ENCODE measurements around the gene HCAR1.
"Not testable (repeated sequence)": the region's sequence is repeated elsewhere in the genome, so short reads cannot be mapped to it uniquely, and the experiment has no call there.

HCAR1 gene

DNA sequence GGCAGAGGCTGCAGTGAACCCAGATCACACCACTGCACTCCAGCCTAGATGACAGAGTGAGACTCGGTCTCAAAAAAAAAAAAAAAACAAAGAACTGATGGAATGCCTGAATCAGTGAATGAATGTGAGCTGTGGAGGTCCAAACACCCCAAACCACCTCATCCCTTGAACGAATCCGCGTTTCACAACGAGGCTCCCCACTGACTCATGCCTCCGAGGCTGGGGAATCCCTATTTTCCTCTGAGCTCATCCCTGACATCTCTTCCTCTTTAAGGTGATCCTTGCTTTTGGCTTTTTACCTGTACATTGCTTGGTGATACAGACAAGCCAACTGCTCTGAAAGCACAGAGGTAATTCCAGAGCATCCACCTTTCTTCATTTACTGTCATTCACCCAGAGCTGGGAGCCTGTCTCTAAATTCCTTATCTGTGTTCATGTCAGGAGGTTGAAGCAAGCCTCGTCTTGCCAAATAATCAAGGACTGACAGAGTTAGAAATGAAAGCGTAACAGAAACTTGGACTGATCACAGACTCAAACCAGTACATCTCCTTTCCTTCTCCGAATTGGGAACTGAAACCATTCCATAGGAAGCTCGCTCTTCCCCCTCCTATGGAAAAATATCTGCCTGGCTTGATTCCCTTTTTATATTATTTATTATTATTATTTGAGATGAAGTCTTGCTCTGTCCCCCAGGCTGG, 17.0 kb downstream of the HCAR1 start:
- H3K4me3 ChIP-seq (ENCODE audit: low read depth in 1 of 2, low read length in 2 of 2); H3K9me3 ChIP-seq (ENCODE audit: low read length); H3K27me3 ChIP-seq (ENCODE audit: control insufficient read depth in 1 of 2, insufficient read depth in 2 of 2, low read length in 2 of 2); H3K4me1 ChIP-seq (ENCODE audit: insufficient read depth, low read length); H3K27ac ChIP-seq (ENCODE audit: low read depth, low read length); H3K36me3 ChIP-seq (ENCODE audit: insufficient read depth, low read length); H3K9ac ChIP-seq (ENCODE audit: low read length): not testable (repeated sequence)

DNA sequence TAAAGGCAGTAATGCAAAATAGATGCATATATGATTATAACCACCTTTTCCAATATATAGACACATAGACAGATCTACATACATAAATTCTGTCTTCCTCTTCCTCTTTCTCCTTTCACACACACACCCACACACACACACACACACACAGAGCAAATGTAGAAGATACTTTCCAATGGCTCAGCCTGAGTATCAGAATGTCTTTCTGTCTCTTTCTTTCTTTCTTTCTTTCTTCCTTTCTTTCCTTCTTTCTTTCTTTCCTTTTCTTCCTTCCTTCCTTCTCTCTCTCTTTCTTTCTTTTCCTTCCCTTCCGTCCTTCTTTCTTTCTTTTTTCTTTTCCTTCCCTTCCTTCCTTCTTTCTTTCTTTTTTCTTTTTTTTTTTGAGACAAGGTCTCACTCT, 19.4 kb downstream of the HCAR1 start:
- not testable (repeated sequence) for H3K27me3 ChIP-seq (ENCODE audit: control insufficient read depth in 1 of 2, insufficient read depth in 2 of 2, low read length in 2 of 2); H3K9me3 ChIP-seq (ENCODE audit: low read length); H3K9ac ChIP-seq (ENCODE audit: low read length); H3K4me3 ChIP-seq (ENCODE audit: low read depth in 1 of 2, low read length in 2 of 2); H3K36me3 ChIP-seq (ENCODE audit: insufficient read depth, low read length); H3K27ac ChIP-seq (ENCODE audit: low read depth, low read length); H3K4me1 ChIP-seq (ENCODE audit: insufficient read depth, low read length)

DNA sequence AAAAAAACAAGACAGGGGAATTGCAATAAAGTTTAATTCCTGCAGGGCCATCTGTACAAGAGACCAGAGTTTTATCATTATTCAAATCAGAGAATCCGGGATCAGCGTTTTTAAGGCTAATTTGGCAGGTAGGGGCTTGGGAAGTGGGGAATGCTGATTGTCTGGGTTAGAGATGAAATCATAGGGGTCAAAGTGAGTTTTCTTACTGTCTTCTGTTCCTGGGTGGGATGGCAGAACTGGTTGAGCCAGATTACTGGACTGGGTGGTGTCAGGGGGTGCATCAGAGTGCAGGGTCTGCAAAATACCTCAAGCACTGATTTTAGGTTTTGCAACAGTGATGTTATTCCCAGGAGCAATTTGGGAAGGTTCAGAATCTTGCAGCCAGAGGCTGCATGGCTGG, 20.3 kb downstream of the HCAR1 start:
- not testable (repeated sequence) for H3K4me3 ChIP-seq (ENCODE audit: low read depth in 1 of 2, low read length in 2 of 2); H3K27ac ChIP-seq (ENCODE audit: low read depth, low read length); H3K27me3 ChIP-seq (ENCODE audit: control insufficient read depth in 1 of 2, insufficient read depth in 2 of 2, low read length in 2 of 2); H3K4me1 ChIP-seq (ENCODE audit: insufficient read depth, low read length); H3K9ac ChIP-seq (ENCODE audit: low read length); H3K36me3 ChIP-seq (ENCODE audit: insufficient read depth, low read length); H3K9me3 ChIP-seq (ENCODE audit: low read length)

DNA sequence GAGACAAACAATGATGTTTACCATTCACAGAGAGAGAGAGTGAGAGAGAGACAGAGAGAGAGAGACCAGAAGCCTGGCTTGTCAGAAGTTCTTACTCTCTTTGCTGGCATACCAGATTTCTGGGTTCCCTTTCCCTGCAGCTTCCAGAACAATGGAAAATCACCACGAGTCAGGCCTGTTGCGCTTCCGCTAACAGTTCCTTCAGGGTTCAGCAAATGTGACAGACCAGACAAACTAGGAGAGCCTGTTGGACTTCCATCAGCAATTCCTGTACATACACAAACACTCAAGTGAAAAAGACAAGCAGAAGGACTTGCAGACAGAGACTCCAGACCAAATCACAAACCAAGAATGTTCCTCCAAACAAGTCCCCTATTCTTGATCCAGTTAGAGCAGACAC, 21.4 kb downstream of the HCAR1 start:
- not testable (repeated sequence) for H3K36me3 ChIP-seq (ENCODE audit: insufficient read depth, low read length); H3K27me3 ChIP-seq (ENCODE audit: control insufficient read depth in 1 of 2, insufficient read depth in 2 of 2, low read length in 2 of 2); H3K4me1 ChIP-seq (ENCODE audit: insufficient read depth, low read length); H3K27ac ChIP-seq (ENCODE audit: low read depth, low read length); H3K9me3 ChIP-seq (ENCODE audit: low read length); H3K9ac ChIP-seq (ENCODE audit: low read length); H3K4me3 ChIP-seq (ENCODE audit: low read depth in 1 of 2, low read length in 2 of 2)

DNA sequence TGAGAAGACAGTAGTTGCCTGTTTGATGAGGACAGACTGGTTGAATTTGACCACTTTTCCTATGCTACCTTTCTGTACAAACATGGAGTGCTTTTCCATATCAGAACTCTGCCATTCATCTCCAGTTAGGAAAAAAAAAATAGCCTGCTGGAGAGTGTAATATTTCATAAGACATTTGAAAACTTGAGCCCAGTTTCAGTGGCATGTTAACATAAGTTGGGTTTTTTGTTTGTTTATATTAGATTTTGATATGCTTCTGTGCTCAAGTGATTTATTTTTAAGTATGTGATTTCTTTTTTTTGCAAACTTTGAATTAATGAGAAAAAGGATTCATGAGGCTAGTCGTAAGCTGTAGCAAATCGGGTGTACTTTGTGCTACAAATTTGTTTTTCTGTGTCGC, 26.8 kb downstream of the HCAR1 start:
- not testable (repeated sequence) for H3K36me3 ChIP-seq (ENCODE audit: insufficient read depth, low read length); H3K27me3 ChIP-seq (ENCODE audit: control insufficient read depth in 1 of 2, insufficient read depth in 2 of 2, low read length in 2 of 2); H3K4me3 ChIP-seq (ENCODE audit: low read depth in 1 of 2, low read length in 2 of 2); H3K27ac ChIP-seq (ENCODE audit: low read depth, low read length); H3K4me1 ChIP-seq (ENCODE audit: insufficient read depth, low read length); H3K9ac ChIP-seq (ENCODE audit: low read length); H3K9me3 ChIP-seq (ENCODE audit: low read length)

DNA sequence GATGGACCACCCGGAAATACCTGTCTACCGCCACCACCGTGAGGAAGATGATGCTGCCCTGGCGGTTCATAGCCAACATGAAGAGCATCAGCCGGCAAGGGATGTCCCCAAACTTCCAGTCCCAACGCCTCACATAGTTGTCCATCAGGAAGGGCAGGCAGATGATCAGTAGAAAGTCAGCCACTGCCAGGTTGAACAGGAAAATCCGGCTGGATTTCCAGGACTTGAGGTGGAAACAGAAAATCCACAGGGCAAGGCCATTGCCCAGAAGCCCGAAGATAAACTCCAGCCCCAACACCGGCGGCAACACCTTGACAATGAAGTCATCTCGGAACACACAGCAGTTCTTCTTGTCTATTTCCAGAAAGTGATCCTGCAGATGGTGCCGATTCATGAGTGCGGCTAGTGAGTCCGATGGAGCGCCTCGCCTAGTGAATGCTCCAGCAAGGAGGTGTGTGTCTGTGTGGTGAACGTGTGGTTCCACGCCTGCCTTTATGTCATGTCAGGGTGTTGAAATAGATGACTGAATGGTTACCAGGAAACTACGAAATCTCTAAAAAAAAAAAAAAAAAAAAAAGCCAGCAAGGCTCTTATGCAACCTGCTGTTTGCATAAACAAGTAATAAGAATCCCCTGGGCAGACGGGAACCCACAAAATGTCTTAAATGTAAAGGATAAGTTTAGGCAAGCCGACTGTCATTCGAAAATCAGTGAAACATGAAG, 27.6 kb downstream of the HCAR1 start, which contains the start of gene HCAR2:
HCAR2 (minus strand) TSS at position 468 of the 722 bp plus-strand sequence; CDS start at position 394, 74 bp downstream.
- not testable (repeated sequence) for H3K27ac ChIP-seq (ENCODE audit: low read depth, low read length); H3K36me3 ChIP-seq (ENCODE audit: insufficient read depth, low read length); H3K4me1 ChIP-seq (ENCODE audit: insufficient read depth, low read length); H3K9ac ChIP-seq (ENCODE audit: low read length); H3K4me3 ChIP-seq (ENCODE audit: low read depth in 1 of 2, low read length in 2 of 2); H3K9me3 ChIP-seq (ENCODE audit: low read length); H3K27me3 ChIP-seq (ENCODE audit: control insufficient read depth in 1 of 2, insufficient read depth in 2 of 2, low read length in 2 of 2)

DNA sequence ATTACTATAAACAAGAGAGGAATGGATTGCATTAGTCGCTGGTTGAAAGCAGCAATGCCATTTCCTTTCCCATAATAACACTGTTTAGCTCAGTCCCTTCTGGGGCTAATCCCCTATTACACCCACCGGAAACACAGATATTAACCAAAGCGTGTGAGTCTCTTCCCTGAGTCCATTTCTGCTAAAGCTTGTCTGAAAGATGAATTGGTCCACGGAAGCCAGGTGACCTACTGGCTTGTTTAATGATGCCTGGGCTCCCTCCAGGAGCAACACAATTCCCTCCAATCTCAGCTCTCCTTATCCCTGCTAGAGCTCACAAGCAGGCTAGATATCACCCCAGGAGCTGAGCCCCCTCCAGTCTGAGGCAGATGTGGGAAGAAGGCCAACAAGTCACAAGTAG, 29.2 kb downstream of the HCAR1 start:
- H3K4me3 ChIP-seq (ENCODE audit: low read depth in 1 of 2, low read length in 2 of 2); H3K9ac ChIP-seq (ENCODE audit: low read length); H3K9me3 ChIP-seq (ENCODE audit: low read length); H3K4me1 ChIP-seq (ENCODE audit: insufficient read depth, low read length); H3K27ac ChIP-seq (ENCODE audit: low read depth, low read length); H3K36me3 ChIP-seq (ENCODE audit: insufficient read depth, low read length); H3K27me3 ChIP-seq (ENCODE audit: control insufficient read depth in 1 of 2, insufficient read depth in 2 of 2, low read length in 2 of 2): not testable (repeated sequence)

DNA sequence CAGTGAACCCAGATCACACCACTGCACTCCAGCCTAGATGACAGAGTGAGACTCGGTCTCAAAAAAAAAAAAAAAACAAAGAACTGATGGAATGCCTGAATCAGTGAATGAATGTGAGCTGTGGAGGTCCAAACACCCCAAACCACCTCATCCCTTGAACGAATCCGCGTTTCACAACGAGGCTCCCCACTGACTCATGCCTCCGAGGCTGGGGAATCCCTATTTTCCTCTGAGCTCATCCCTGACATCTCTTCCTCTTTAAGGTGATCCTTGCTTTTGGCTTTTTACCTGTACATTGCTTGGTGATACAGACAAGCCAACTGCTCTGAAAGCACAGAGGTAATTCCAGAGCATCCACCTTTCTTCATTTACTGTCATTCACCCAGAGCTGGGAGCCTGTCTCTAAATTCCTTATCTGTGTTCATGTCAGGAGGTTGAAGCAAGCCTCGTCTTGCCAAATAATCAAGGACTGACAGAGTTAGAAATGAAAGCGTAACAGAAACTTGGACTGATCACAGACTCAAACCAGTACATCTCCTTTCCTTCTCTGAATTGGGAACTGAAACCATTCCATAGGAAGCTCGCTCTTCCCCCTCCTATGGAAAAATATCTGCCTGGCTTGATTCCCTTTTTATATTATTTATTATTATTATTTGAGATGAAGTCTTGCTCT, 30.5 kb downstream of the HCAR1 start:
- not testable (repeated sequence) for H3K27ac ChIP-seq (ENCODE audit: low read depth, low read length); H3K27me3 ChIP-seq (ENCODE audit: control insufficient read depth in 1 of 2, insufficient read depth in 2 of 2, low read length in 2 of 2); H3K4me1 ChIP-seq (ENCODE audit: insufficient read depth, low read length)

DNA sequence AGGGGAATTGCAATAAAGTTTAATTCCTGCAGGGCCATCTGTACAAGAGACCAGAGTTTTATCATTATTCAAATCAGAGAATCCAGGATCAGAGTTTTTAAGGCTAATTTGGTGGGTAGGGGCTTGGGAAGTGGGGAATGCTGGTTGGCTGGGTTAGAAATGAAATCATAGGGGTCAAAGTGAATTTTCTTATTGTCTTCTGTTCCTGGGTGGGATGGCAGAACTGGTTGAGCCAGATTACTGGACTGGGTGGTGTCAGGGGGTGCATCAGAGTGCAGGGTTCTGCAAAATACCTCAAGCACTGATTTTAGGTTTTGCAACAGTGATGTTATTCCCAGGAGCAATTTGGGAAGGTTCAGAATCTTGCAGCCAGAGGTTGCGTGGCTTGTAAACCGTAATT, 33.7 kb downstream of the HCAR1 start:
- H3K9ac ChIP-seq (ENCODE audit: low read length); H3K9me3 ChIP-seq (ENCODE audit: low read length); H3K27me3 ChIP-seq (ENCODE audit: control insufficient read depth in 1 of 2, insufficient read depth in 2 of 2, low read length in 2 of 2); H3K4me1 ChIP-seq (ENCODE audit: insufficient read depth, low read length); H3K4me3 ChIP-seq (ENCODE audit: low read depth in 1 of 2, low read length in 2 of 2); H3K27ac ChIP-seq (ENCODE audit: low read depth, low read length); H3K36me3 ChIP-seq (ENCODE audit: insufficient read depth, low read length): not testable (repeated sequence)

More for the DNA sequence above, 30.5 kb downstream of the HCAR1 start:
- H3K4me3 ChIP-seq (ENCODE audit: low read depth in 1 of 2, low read length in 2 of 2); H3K9ac ChIP-seq (ENCODE audit: low read length); H3K36me3 ChIP-seq (ENCODE audit: insufficient read depth, low read length); H3K9me3 ChIP-seq (ENCODE audit: low read length): not testable (repeated sequence)

DNA sequence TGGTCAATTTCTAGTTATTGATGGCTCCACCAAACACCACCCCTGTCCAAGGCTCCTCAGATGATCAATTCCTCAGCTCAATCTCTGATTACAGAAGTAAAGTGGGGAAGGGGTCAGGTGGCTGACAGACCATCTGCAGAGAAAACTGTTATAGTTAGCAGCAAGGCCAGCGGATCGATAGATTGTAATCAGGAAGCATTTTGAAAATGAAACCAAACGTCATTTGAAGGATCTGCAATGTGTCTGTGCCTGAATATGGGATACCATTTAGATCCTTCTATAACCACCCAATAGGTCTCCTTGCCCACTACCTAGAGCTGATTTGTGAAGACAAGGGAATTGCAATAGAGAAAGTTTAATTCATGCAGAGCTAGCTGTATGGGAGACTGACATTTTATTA, 39.1 kb downstream of the HCAR1 start:
- H3K27ac ChIP-seq (ENCODE audit: low read depth, low read length): no peak overlapping the region
- H3K36me3 ChIP-seq (ENCODE audit: insufficient read depth, low read length): no peaks in the 10 kb centered on the region
- no peaks in the 10 kb centered on the region for H3K9me3 ChIP-seq (ENCODE audit: low read length)
- H3K9ac ChIP-seq (ENCODE audit: low read length): no peak overlapping the region
- no peaks in the 10 kb centered on the region for H3K4me1 ChIP-seq (ENCODE audit: insufficient read depth, low read length)
- no peak overlapping the region for H3K4me3 ChIP-seq (ENCODE audit: low read depth in 1 of 2, low read length in 2 of 2)
- no peaks in the 10 kb centered on the region for H3K27me3 ChIP-seq (ENCODE audit: control insufficient read depth in 1 of 2, insufficient read depth in 2 of 2, low read length in 2 of 2)

DNA sequence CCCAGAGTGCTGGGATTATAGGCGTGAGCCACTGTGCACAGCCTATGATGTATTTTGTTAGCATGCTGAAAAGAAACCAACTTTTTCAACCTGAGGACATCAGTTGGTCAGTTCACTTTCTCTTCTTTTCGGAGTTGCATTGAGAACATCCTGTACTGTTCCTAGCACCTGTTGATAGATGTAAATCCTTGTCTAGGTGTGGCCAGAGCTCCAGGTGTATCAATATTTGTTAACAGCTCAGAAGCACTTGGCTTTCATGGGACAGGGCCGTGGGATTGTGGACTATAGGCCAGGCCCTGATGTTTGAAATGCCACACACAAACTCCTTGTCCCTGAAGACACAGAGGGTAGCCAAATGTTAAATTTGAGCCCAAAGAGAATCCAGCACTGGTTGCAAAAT, 42.4 kb downstream of the HCAR1 start:
- Histone ChIP-seq H3K9ac (ENCODE audit: low read length) (no peak overlapping the region), H3K9me3 (ENCODE audit: low read length) (no peaks in the 10 kb centered on the region), H3K36me3 (ENCODE audit: insufficient read depth, low read length) (no peaks in the 10 kb centered on the region), H3K27me3 (ENCODE audit: control insufficient read depth in 1 of 2, insufficient read depth in 2 of 2, low read length in 2 of 2) (no peaks in the 10 kb centered on the region), H3K4me1 (ENCODE audit: insufficient read depth, low read length) (no peaks in the 10 kb centered on the region), H3K27ac (ENCODE audit: low read depth, low read length) (no peak overlapping the region), H3K4me3 (ENCODE audit: low read depth in 1 of 2, low read length in 2 of 2) (no peak overlapping the region)

DNA sequence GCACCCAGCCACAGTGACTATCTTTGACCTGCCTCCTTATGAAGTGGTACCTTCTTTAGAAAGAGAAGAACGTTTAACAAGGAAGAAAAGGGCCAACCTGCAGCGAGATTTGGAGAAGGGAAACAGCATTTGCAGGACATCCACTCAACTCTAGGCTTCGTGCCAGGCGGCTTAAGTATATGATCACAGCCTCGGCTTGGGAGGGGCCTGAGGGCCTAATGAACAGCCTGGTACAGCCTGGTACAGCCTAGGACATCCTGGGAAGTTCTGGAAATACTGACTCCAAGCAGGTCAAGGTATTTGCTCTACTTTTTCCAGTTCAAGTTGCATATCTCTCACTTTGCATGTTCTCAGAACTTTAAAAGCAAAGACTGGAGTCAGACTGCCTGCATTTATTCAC, 43.6 kb downstream of the HCAR1 start:
- H3K36me3 ChIP-seq (ENCODE audit: insufficient read depth, low read length): no peaks in the 10 kb centered on the region
- H3K4me1 ChIP-seq (ENCODE audit: insufficient read depth, low read length): no peaks in the 10 kb centered on the region
- H3K4me3 ChIP-seq (ENCODE audit: low read depth in 1 of 2, low read length in 2 of 2): no peak overlapping the region
- H3K27ac ChIP-seq (ENCODE audit: low read depth, low read length): no peak overlapping the region
- no peak overlapping the region for H3K9ac ChIP-seq (ENCODE audit: low read length)
- no peaks in the 10 kb centered on the region for H3K27me3 ChIP-seq (ENCODE audit: control insufficient read depth in 1 of 2, insufficient read depth in 2 of 2, low read length in 2 of 2)
- H3K9me3 ChIP-seq (ENCODE audit: low read length): no peaks in the 10 kb centered on the region

All from muscle layer of colon (tissue), 2 donors.